Measurements from ENCODE around the gene CAST. TPM values are rescaled to one million over a fixed set of nuclear protein-coding genes. Genes with fewer than 3 reads are reported as not detected.

Gene CAST
- total RNA-seq, 2 donors from 2014 or later: 303 TPM

- ATAC-seq: no peak
- no peaks in the 10 kb centered on the region for H3K9me3 ChIP-seq (ENCODE audit: control insufficient read depth, low read length, poor library complexity, severe bottlenecking)
- no peak overlapping the region for H3K27ac Mint-ChIP-seq
- H3K36me3 Mint-ChIP-seq (ENCODE audit: low read depth): peaks cover 18% of the 10 kb centered on the region
- DNase-seq: no peak
- H3K4me3 Mint-ChIP-seq: peak overlapping the region; percentile 41
- peaks cover 18% of the 10 kb centered on the region for H3K4me1 Mint-ChIP-seq
- H3K27me3 Mint-ChIP-seq: no peaks in the 10 kb centered on the region
Measured at GRCh38 chr5:96775689-96776088, 113.5 kb downstream of the CAST start.

- DNase-seq: no peak
- ATAC-seq: no peak
- Mint-ChIP-seq H3K27me3 (no peaks in the 10 kb centered on the region), H3K36me3 (ENCODE audit: low read depth) (peaks cover 14% of the 10 kb centered on the region), H3K4me1 (peaks cover 12% of the 10 kb centered on the region), H3K27ac (peak overlapping the region; percentile 63), H3K4me3 (no peak overlapping the region)
- no peaks in the 10 kb centered on the region for H3K9me3 ChIP-seq (ENCODE audit: control insufficient read depth, low read length, poor library complexity, severe bottlenecking)
Measured at GRCh38 chr5:96776621-96777020, 114.4 kb downstream of the CAST start.

- Mint-ChIP-seq H3K4me1 (peaks cover 11% of the 10 kb centered on the region), H3K27ac (peak overlapping the region; percentile 63), H3K36me3 (ENCODE audit: low read depth) (peaks cover 13% of the 10 kb centered on the region)
Measured at GRCh38 chr5:96778409-96778808, 116.2 kb downstream of the CAST start.

GRCh38 chr5:96780626-96781025 lies 118.5 kb downstream of the CAST start:
- no peaks in the 10 kb centered on the region for H3K9me3 ChIP-seq (ENCODE audit: control insufficient read depth, low read length, poor library complexity, severe bottlenecking)
- H3K27ac Mint-ChIP-seq: peak overlapping the region; percentile 57
- H3K36me3 Mint-ChIP-seq (ENCODE audit: low read depth): peaks cover 13% of the 10 kb centered on the region
- H3K4me1 Mint-ChIP-seq: peaks cover 15% of the 10 kb centered on the region
- ATAC-seq (no peak), DNase-seq (no peak)
- no peaks in the 10 kb centered on the region for H3K27me3 Mint-ChIP-seq
- H3K4me3 Mint-ChIP-seq: no peak overlapping the region

More at GRCh38 chr5:96778409-96778808, 116.2 kb downstream of the CAST start:
- H3K9me3 ChIP-seq (ENCODE audit: control insufficient read depth, low read length, poor library complexity, severe bottlenecking): no peaks in the 10 kb centered on the region
- DNase-seq: no peak
- no peaks in the 10 kb centered on the region for H3K27me3 Mint-ChIP-seq
- H3K4me3 Mint-ChIP-seq: no peak overlapping the region
- no peak for ATAC-seq

- DNase-seq: no peak
- H3K4me3 Mint-ChIP-seq: no peak overlapping the region
- ATAC-seq: no peak
- no peaks in the 10 kb centered on the region for H3K27me3 Mint-ChIP-seq
- H3K9me3 ChIP-seq (ENCODE audit: control insufficient read depth, low read length, poor library complexity, severe bottlenecking): no peaks in the 10 kb centered on the region
- peaks cover 14% of the 10 kb centered on the region for H3K4me1 Mint-ChIP-seq
- peak overlapping the region; percentile 57 for H3K27ac Mint-ChIP-seq
- peaks cover 15% of the 10 kb centered on the region for H3K36me3 Mint-ChIP-seq (ENCODE audit: low read depth)
Measured at GRCh38 chr5:96781031-96781971, 119.1 kb downstream of the CAST start.

- peaks cover 7% of the 10 kb centered on the region for H3K4me1 Mint-ChIP-seq
- DNase-seq (no peak), ATAC-seq (no peak)
- no peaks in the 10 kb centered on the region for H3K27me3 Mint-ChIP-seq
- H3K36me3 Mint-ChIP-seq (ENCODE audit: low read depth): peaks cover 10% of the 10 kb centered on the region
- H3K4me3 Mint-ChIP-seq: no peak overlapping the region
- peak overlapping the region; percentile 59 for H3K27ac Mint-ChIP-seq
- H3K9me3 ChIP-seq (ENCODE audit: control insufficient read depth, low read length, poor library complexity, severe bottlenecking): no peaks in the 10 kb centered on the region
Measured at GRCh38 chr5:96783326-96783725, 121.2 kb downstream of the CAST start.

GRCh38 chr5:96785326-96786109 lies 123.3 kb downstream of the CAST start:
- no peak for ATAC-seq
- H3K27me3 Mint-ChIP-seq: no peaks in the 10 kb centered on the region

GRCh38 chr5:96788112-96788749 lies 126.1 kb downstream of the CAST start:
- Mint-ChIP-seq H3K4me1 (peaks cover 12% of the 10 kb centered on the region), H3K4me3 (no peak overlapping the region), H3K27me3 (no peaks in the 10 kb centered on the region), H3K27ac (peak overlapping the region; percentile 89), H3K36me3 (ENCODE audit: low read depth) (peaks cover 3% of the 10 kb centered on the region)
- H3K9me3 ChIP-seq (ENCODE audit: control insufficient read depth, low read length, poor library complexity, severe bottlenecking): no peaks in the 10 kb centered on the region
- ATAC-seq (peak; percentile 42), DNase-seq (no peak)

More at GRCh38 chr5:96785326-96786109, 123.3 kb downstream of the CAST start:
- no peak for DNase-seq
- H3K27ac Mint-ChIP-seq: peak overlapping the region; percentile 37
- no peaks in the 10 kb centered on the region for H3K9me3 ChIP-seq (ENCODE audit: control insufficient read depth, low read length, poor library complexity, severe bottlenecking)
- H3K4me1 Mint-ChIP-seq: peaks cover 8% of the 10 kb centered on the region
- H3K4me3 Mint-ChIP-seq: no peak overlapping the region
- peaks cover 2% of the 10 kb centered on the region for H3K36me3 Mint-ChIP-seq (ENCODE audit: low read depth)

GRCh38 chr5:96789794-96790330 lies 127.7 kb downstream of the CAST start:
- DNase-seq: no peak
- Mint-ChIP-seq H3K27me3 (no peaks in the 10 kb centered on the region), H3K36me3 (ENCODE audit: low read depth) (peaks cover 7% of the 10 kb centered on the region), H3K4me3 (no peak overlapping the region), H3K4me1 (peaks cover 16% of the 10 kb centered on the region), H3K27ac (peak overlapping the region; percentile 89)
- ATAC-seq: no peak
- no peaks in the 10 kb centered on the region for H3K9me3 ChIP-seq (ENCODE audit: control insufficient read depth, low read length, poor library complexity, severe bottlenecking)

GRCh38 chr5:96790961-96791504 lies 128.9 kb downstream of the CAST start:
- Mint-ChIP-seq H3K4me3 (no peak overlapping the region), H3K4me1 (peaks cover 17% of the 10 kb centered on the region), H3K27me3 (no peaks in the 10 kb centered on the region), H3K27ac (peak overlapping the region; percentile 89), H3K36me3 (ENCODE audit: low read depth) (peaks cover 7% of the 10 kb centered on the region)
- DNase-seq: no peak
- ATAC-seq: no peak
- no peaks in the 10 kb centered on the region for H3K9me3 ChIP-seq (ENCODE audit: control insufficient read depth, low read length, poor library complexity, severe bottlenecking)

- peak; percentile 81 for ATAC-seq
- Mint-ChIP-seq H3K27ac (peak overlapping the region; percentile 27), H3K27me3 (no peaks in the 10 kb centered on the region), H3K4me1 (peaks cover 25% of the 10 kb centered on the region), H3K4me3 (no peak overlapping the region), H3K36me3 (ENCODE audit: low read depth) (peaks cover 13% of the 10 kb centered on the region)
- no peak for DNase-seq
- no peaks in the 10 kb centered on the region for H3K9me3 ChIP-seq (ENCODE audit: control insufficient read depth, low read length, poor library complexity, severe bottlenecking)
Measured at GRCh38 chr5:96794757-96795156, 132.6 kb downstream of the CAST start.

GRCh38 chr5:96795626-96796025 lies 133.4 kb downstream of the CAST start:
- peaks cover 29% of the 10 kb centered on the region for H3K4me1 Mint-ChIP-seq
- ATAC-seq: no peak
- H3K36me3 Mint-ChIP-seq (ENCODE audit: low read depth): peaks cover 13% of the 10 kb centered on the region
- no peak for DNase-seq
- H3K27ac Mint-ChIP-seq: peak overlapping the region; percentile 1
- no peak overlapping the region for H3K4me3 Mint-ChIP-seq
- no peaks in the 10 kb centered on the region for H3K9me3 ChIP-seq (ENCODE audit: control insufficient read depth, low read length, poor library complexity, severe bottlenecking)
- no peaks in the 10 kb centered on the region for H3K27me3 Mint-ChIP-seq
